AML-193 (cell line): ENCODE measurements around the gene TSPAN2.

Experiments
- DNase-seq, 2 experiments: peaks; one replicate each; lab custom pipeline; 2025; lab: John Stamatoyannopoulos, UW

TSPAN2 gene

GRCh38 chr1:115113766-115114165, 24.5 kb upstream of the TSPAN2 start:
- no peak for DNase-seq

DNA sequence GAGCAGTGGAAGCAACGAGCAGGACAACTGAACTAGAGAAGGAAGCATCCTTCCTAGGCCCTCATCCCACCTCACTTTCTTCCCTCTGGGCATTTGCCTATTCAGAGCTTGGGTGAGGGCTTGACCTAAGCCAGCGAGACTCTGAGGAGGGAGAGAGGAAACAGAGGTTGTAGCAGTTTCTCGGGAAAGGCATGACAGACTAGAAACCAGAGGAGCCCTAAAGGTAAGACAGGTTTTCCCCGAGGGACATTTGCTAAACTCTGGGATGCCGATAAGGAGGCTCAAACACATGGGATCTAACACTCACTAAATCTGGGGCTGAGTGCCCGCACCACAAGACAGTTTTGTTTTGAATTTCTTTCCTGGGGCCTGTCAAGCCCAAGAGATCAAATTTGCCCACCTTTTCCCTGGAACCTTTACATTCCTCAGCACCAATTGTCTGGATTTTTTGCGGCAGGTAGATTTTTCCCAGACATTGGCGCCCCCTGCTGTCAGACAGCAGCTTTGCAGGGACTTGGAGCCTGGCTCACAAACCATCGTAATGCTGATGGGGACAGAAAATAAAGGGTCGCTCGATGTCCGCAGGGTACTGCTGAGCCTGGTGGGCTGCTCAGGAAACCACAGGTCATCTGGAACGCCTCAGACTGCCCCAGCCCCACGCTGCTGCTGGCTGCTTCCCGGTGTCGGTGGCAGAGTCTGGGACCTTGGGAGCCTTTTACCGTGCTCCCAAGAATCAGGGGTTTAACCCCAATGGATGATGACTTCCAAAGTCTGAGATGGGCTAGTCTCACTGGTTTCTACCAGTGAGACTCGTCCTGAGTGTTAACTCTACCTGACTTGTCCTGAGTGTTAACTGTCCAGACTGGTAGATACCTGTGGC, 23.4 kb upstream of the TSPAN2 start:
- DNase-seq = peak; percentile 7 to 12

GRCh38 chr1:115107516-115108260, 18.4 kb upstream of the TSPAN2 start:
- DNase-seq = peak; percentile 90 to 94

GRCh38 chr1:115105831-115106230, 16.5 kb upstream of the TSPAN2 start:
- peak; percentile 44 to 45 for DNase-seq

DNA sequence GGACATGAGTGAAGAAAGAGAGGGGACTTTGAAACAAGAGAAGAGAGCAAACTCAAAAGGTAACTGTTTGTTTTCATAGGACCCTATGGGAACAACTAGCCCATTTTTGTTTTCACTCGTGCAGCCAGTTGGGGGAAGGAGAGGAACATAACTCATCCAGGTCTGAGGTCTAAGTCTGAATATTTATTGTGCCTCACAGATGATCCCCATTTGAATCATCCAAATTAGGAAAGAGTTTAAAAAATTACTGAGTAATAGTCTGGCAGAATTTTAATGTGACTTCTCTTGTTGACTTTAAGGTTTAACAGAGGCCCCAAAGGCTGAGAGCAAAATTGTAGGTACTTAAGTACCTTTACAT, 10.4 kb upstream of the TSPAN2 start:
- no peak for DNase-seq

- DNase-seq = peak; percentile 95
Observed at GRCh38 chr1:115098979-115099692, 9.8 kb upstream of the TSPAN2 start.

DNA sequence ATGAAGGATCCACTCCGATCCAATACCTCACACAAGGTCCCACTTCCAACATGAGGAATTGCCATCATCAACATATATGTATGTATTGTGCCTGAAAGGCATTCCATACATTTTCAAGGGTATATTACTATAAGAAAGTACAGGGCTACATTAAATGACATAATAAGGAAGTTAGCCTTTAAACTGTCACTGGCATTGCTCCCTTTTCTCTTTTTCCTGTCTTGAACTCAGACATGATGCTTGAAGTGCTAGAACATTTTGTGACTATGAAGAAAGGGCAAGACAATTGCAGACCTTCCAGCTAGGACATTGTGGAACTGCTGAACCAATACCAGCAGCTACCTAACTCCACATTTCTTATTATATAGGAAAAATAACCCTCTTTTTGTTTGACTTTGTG, 2.9 kb upstream of the TSPAN2 start:
- DNase-seq = peak; percentile 50 to 53

DNA sequence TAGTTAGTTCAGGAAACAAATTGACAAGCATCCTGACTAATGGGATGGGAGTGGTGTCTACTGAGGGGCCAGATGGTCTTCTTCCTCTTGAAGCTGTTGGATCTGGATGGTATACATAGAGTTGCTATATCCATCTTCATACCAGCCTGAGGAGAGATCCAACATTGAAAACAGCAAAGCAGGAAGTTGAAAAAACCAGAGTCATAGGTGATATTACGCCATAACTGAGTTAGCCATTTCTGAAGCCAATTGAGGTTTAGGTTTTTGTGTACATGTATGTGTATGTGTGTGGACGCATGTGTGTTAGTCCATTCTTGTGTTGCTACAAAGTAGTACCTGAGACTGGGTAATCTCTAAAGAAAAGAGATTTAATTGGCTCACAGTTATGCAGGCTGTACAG, 2.3 kb upstream of the TSPAN2 start:
- peak; percentile 66 to 75 for DNase-seq

DNA sequence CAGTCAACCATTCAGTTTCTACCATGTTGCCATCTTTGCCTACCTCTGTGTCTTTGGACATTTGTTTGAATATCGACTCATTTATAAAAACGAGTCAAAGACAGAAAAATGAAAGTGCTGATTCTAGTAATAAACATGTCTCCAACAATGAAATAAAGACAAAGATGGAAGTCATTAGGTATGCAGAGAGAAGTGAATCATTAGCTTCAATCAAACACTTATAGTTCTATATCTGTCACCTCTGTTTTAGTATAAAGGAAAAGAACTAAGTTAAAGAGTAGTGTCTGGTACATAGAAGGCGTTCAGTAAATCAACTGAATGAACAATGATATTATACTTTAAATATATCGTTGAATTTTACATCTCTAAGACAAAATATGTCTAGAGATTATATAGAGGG, 1.7 kb upstream of the TSPAN2 start:
- no peak for DNase-seq

- DNase-seq = no peak
Observed at GRCh38 chr1:115090540-115090939, 1.2 kb upstream of the TSPAN2 start.

GRCh38 chr1:115090186-115090490, 835 bp upstream of the TSPAN2 start:
- no peak for DNase-seq

DNA sequence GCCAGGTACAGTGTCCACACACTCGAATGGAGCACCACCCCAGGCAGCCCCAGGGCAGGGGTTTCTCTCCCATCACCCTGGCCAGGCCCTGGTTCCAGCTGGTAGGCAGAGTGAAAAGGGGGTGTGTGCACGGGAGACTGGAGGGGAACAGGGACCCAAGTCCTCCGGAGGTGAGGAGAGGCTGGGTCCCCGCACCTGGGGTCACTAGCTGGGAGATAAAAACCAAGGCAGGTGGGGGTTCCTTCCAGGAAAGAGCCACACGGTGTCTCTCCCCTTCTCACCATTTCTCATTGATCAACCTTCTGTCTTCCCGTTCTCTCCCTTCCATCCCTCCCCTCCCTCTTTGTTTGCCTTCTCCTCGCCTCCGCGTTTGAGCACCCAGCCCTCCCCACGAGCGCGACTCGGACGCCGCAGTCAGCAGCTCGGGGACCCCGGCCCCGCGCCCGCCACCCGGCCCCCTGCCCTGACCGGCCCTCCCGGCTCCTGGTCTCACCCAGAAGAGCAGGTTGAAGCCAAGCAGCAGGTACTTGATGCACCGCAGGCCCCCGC, 358 bp downstream of the TSPAN2 start:
- DNase-seq = no peak

DNA sequence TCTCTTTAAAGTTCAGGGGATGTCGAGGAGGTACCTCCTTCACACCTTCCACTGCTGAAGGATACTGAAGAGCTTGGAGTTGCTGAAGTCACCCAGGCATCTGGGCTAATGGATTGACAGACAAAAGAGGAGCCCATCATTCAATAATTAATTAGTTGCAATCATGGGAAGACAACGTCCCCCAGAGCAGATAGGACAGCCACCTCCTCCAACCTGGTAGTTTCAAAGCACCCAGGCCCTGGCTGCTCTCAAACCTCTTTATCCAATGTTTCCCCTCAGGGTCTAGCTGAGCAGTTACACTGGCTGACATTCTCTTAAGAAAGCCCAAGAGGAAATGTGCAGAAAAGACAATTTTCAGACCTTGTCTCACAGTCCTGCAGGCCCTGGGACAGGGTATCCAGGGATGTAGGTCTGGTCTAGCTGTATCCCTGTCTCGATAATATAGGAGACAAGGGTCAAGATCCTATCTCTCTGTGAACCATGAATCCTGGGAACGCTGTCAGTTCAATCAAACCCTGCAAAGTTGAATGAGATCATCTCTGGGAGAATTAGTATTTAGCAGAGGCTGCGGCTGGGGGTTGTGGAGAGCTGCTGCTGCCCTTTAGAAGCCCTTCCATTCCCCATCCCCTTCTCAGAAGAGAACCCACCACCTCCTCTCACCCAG, 1.1 kb downstream of the TSPAN2 start:
- DNase-seq = no peak

- DNase-seq = no peak
Observed at GRCh38 chr1:115086176-115086830, 3.0 kb downstream of the TSPAN2 start.

DNA sequence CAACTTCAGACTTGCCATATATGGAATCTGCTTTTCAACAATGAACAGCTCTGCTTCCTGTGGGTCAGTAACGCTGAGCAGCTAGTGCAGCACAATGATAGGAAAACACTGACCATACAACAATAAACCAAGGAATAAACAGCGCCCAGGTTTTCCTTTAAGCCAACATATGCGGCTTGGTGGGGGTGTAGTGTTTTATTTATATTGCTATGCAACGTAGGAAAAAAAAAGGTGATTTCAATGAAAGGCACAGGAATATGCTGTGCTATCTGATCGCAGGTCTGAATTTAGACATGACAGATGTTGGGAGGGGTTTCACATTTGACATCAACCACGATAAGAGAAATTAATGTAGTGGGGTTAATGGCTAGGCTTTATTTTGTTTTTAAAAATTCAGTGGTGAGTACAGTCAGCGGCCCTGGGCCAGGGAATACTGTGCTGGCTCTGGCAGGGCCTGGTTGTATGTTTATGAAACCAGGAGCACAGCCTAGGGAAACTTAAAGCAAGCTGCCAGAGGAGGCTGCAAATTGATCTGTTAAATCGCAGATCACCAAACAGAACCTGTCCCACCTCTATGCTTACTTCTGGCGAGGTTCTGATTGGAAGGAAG, 4.3 kb downstream of the TSPAN2 start:
- DNase-seq = no peak

DNA sequence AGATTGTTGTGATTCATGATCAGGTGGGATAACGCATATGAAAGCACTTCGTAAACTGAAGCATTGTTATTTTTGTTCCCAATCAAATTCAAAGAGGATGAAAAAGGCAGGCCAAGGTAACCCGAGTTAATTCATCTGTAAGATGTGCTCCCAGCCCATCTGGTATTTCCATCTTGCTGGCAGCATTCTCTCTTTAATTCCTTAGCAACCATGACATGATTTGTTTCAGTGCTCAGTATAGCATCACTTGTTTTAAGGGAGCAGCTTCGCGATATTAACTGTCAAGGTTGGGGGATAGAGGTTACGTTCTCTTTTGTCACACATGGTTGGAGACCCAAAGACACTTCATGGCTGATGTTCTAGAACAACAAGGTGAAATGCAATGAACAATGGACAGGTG, 6.4 kb downstream of the TSPAN2 start:
- DNase-seq = no peak

DNA sequence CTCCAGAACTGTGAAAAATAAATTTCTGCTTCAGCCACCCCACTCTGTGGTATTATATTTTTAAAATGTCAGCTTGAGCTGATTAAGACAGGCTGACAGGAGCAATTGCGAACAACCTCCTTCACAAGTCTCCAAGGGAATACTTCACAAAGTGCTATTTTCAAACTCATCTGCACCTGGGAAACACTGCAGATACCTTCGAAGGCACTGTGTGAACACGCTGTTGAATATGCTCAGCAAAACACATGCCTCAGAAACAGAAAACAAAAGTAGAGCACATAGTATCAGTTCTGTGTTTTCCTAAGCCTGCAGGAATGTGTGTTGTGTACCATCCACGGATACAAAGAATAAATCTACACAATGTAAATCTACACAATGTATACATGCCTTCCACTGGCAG, 10.6 kb downstream of the TSPAN2 start:
- no peak for DNase-seq

DNA sequence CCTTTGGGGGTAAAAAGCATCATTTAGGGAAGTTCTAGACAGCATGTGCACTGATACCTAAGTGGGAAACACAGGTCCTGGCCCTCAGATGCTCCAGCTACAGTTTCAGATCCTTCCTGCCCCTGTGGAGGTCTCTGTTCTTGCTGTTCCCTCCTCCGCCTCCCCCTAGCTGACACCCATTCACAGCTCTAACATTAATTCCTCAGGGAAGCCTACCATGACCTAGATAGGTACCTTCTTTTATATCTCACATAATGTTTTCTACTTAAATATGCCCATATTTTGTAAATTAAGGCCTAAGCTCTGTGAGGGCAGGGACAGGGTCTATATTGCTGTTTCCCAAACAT, 11.3 kb downstream of the TSPAN2 start:
- DNase-seq = no peak

- DNase-seq = no peak
Observed at GRCh38 chr1:115077286-115077983, 11.9 kb downstream of the TSPAN2 start.

- peak in 1 of 2 experiments; percentile 14 for DNase-seq
Observed at GRCh38 chr1:115076384-115076915, 12.9 kb downstream of the TSPAN2 start.
